ENCODE measurements around the gene DAPK1.

DNA sequence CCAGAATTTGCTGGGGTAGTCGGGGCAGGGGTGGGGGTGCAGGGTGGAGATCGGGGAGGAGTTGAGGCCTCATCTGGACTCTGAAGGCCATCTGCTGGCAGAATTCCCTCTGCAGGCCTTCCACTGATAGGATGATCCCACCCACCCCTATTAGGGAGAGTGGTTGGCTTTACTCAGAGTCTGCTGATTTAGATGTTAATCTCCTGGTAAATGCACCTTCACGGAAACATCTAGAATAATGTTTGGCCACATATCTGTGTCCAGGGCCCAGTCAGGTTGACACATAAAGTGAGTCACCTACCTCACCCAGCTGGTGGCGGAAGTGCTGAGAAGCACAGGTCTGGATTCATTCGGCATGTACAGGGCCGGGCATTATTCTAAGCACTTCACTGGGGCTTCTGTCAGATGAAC, 50.0 kb downstream of the DAPK1 start:
- TF ChIP-seq POLR2A (IDR thresholded peaks at IDR 0.05; ENCODE audit: low read length) (no peak), GATA1 (IDR thresholded peaks at IDR 0.05; ENCODE audit: low read depth, low read length) (no peak)

All from erythroblast (primary cell).